DMS79 (cell line): Measurements from ENCODE around the gene FAM199X.

Experiments
- DNase-seq: peaks from one replicate; lab custom pipeline; 2025; lab: John Stamatoyannopoulos, UW

FAM199X gene

DNA sequence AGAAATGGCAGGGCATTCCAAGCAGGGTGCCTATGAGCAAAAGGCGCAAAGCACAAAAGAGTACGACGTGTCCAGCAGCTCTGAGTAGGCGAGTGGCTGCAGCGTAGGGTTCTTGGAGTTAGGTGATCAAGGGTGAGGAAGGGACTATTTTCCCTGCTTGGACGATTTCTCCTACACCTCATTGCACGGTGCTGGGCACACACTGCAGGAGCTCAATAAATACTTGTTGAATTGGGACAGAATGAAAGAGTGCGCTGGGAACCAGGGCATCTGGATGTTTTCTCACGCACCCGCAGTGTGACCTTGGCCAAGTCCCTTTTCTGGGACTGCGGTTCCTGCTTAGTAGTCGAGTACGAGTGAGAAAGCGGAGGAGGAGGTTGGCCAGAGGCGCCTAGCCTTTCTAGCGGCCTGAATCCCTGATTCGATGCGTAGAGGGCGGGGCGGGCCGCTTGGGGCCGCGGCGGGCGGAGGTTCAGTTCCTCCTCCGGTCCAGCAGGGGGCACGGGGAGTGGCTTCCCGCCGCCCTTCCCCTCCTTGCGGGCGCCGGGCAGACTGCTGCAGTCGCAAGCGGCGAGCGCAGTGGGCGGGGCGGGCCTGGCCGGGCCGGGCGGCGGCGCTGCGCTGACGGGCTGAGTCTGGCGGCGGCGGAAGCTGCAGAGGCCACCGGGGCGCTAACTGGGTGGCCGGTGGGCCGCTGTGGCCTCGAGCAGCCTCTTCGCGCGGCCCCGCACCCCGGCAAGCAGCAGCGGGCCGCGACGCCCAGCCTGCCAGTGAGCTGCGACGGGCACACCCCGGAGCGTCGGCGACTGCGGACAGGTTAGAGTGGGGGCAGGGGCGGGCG lies at the start of gene FAM199X:
Gene FAM199X (plus strand): TSS at position 560 of the 841 bp plus-strand sequence. CDS start 333 bp downstream, outside the sequence.
- peak; percentile 60 for DNase-seq

DNA sequence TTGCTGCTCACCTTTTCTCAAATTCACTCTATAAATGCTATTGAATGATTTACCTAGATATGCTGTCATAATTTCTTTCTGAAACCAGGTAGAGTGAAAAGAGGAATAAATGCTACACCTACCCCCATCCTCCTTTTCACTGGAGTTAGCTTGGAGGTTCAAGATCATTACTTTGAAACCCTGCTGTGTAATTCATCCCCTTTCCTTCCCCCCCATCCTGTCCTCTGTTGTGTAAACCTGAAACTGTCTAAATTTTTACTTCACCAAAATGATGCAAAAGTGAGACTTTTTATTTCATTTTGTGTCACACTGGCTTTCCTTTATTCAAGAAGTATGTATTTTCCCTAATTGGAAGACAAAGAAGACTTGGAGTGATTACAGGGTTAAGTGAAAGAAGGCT lies 48.5 kb upstream of the FAM199X start:
- DNase-seq, result no peak

DNA sequence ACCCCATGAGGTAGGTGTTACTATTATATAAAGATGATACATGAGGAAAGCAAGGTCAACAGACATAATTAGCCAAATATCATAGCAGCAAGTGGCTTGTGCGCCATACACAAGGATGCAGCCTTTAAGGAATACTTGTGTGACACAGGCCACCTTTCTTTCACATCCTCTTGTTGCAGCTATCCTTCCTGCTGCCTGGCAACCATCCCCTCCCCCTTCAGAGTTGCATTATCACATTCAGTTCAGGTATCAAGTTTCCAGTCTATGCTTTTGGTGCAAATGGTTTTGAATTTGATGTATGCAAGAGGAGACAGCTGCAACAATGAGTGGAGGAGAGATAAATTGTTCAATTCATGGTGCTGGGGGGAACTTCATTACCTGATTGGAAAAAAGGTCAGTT lies 47.5 kb upstream of the FAM199X start:
- DNase-seq, result no peak

DNA sequence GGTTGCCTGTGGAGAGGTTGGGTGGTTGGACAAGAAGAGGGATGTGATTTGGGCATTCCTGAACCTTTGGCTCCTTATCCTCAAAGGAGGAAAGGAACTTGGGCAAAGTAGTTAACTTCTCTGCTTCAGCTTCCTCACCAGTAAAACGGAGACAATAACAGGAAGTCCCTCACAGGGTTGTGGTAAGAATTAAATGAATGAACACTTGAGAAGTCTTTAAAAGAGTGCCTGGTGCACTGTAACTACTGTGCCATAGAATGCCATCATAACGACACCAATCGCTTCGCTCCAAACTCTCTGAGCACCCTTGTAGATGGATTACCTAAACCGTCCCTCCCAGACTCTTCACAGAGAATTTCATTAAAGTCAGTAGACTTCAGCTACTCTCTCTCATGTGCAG lies 43.4 kb upstream of the FAM199X start:
- no peak for DNase-seq

DNA sequence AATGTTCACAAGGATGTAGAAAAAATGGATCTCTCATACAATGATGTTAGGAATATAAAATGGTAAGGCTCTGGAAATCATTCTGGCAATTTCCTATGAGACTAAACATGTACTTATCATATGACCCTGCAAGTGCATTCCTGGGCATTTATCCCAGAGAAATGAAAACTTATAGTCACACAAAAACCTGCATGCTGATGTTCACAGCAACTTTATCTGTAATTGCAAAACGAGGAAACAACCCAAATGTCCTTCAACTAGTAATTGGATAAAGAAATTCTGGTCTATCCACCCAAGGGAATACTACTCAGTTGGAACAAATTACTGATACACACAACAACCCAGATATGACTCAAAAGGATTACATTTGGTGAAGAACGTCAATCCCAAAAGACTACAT lies 39.4 kb upstream of the FAM199X start:
- no peak for DNase-seq

DNA sequence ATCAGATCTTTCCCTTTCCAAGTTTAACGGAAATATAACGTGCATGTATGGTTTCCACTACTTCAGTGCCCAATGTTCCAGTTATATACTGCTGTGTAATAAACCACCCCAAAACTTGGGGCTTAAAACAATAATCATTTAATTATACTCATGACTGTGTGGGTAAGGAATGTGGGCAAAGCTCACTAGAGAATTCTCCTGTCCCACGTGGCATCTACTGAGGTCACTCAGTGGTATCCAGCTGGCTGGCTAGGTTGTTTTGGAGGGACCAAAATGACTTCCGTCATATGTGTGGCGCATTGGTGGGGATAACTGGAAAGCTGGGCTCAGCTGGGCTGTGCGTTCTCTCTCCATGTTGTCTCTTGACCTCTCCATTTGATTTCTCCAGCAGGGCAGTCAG lies 35.4 kb upstream of the FAM199X start:
- DNase-seq, result no peak

DNA sequence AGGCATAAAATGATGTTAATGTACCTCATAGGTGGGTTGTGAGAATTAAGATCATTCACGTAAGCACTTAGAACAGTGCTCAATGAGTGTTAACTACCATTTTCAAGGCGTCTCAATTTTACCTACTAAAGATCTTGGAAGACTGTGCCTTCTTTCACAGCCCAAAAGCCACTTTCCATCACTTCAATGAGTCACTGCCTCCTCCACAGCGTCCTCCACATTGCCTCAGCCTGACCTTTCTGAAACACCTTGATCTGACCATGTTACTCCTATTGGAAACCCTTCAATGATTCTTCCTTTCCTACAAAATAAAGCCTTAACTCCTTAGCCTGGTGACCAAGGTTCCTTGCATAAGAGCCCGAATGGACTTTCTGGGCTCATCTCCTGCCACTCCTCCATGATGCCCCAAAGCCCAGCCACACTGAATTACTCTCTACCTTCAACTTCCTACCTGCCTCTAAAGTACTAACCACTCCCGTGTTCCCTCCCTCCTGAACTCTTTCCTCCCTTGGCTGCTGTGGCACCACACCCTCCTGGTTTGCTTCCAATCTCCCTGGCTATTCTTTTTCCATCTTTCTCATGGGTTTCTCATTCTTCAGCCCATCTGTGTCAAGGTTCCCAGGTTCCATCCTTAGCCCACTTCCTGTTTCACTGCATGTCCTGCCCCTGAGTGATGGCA lies 31.5 kb upstream of the FAM199X start:
- DNase-seq, result no peak

DNA sequence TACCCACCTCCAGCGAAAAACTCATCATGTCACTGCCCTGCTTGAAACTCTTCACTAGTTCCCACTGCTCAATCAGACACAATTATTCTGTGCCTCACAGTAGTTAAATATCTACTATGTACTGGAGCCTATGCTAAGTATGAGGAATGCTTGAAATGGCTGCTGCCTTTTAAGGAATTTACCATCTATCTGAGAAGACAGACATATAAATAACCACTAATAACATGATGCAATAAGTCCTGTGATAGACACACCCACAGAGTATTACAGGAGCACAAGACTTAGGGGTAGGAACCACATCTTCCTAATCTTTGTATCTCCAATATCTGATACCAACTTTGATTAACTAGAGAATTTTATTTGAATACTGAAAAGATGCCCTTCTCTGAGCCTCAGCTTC lies 30.6 kb upstream of the FAM199X start:
- no peak for DNase-seq

DNA sequence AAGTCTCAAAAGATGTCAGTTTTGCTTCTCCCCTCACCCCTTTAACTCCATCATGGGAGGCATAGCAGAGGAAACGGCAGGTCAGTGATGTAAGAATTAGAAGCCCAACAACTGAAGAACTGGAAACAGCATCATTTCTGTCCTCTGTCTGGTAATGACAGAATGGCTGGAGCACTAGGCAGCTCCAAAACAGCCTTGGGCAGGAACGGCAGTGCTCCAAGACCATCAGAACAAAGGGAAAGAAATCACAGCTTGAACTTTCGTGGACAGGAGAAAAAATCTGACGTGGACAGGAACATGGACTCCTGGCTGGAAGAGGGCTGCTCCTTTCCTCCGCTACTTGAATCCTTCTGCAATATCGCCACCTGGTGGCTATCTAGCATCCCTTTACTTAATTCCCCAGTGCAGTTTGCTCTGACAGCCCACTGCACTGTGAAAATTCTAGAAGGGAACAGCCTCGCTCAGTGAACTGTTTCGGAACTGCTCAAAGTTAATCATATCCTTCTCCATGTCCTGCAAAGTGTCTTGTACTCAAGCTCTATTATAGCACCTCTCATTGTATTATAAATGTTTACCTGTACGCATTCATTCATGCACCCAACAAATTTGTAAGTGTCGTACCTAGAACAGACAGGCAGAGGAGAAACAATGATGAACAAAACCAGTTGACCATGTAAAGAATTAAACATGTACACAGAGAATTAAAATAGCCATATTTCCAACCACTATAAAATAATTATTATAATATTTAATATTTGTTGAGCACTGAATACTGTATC lies 29.8 kb upstream of the FAM199X start:
- DNase-seq, result peak; percentile 43

DNA sequence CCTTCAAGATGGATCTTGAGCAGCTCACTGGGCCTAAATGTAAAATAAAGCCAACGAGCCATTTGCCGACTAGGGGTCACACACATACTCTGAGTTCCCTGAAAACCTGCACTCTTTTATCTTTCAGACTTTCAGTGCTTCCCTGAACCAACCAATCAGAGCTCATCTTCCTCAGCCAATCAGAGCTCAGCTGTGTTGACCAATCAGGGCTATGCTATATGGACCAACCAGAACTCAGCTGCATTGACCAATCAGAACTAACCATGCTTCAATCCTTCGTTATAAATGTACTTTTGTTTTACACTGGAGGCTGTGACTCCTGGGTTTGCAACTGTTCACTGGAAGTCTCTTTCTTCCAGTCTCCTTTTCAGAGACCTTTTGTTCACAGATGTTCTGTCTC lies 28.8 kb upstream of the FAM199X start:
- no peak for DNase-seq

DNA sequence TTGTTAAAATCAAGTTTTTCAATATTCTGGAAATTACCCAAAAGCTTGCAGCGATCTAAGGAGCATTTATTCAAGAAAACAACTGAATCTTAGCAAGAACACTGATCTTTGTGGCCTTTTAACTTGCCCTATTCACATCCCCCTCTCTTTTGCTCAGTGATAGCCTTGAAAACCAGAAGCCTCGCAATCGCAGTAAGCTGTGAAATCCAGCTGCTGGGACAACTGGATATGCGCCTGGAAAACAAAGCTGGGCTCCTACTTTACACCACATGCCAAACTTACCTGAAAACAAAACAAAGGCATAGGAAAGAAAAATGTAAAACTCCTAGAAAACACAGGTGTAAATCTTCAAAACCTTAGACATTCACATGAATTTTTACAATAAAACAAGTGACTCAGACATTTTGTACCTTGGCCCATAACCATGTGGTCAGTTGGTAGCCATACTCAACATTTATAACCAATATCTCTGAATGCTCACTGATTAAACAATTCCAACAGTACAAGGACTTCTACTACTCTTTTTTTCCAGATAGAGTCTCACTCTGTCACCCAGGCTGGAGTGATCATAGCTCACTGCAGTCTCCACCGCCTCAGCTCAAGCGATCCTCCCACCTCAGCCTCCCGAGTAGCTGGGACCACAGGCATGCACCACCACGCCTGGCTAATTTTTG lies 25.0 kb upstream of the FAM199X start:
- no peak for DNase-seq

DNA sequence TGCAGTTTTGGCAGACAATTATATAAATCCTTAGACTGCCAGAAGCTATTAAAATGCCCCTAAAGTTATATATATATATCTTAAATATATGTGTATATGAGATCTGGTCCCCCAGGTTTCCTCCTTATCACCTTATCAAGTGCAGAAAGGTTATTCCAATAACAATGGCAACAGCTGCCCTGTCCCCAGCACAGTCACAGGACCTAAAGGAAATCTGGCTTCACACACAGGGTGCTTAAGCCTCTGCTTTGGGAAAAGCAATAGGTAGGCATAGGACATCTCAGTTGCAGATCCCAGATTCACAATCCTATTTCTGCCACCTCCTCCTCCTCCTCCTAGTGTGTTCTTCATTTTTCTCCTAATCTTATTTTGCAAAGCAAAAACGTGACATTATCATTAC lies 15.2 kb upstream of the FAM199X start:
- no peak for DNase-seq

DNA sequence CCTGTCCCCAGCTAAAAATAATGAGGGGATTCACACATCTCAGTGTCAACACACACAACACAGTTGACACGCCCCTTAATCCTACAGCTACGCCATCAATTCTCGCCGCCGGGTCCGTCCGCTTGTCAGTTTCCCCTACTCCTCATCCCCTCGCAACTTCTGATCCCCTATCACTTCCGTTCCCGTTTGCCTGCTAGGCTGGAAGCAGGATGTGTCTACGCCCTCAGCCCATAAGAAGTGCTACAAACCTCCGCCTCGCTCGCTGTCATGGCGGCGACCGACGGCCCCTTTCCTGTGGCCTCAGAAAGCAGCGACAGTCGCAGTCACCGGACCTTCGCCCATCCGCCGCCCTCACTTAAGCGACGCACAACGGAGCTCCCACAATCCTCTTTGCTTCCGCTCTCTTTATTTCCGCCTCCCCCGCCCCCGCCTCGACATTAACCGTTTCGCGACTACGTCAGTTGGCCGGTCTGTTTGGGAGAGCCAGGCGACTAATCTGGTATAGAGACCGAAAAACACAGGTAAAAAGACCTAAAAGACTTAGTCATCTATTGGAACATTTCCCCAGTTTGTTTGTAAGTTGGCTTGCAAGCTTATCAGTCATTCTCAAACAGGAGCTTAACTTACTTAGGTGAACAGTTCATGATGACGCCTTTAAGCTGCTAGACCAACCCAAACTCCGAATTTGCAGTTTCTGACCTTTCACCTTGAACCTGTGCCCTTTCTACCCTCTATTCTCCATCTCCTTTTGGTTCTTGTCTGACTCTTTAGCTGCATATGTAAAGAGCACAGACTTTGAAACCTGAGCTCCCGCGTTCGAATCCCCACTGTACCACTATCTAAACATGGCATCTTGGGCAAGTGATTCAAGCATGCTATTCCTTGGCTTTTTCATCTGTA lies 9.4 kb upstream of the FAM199X start, which contains the start of gene SLC25A53:
Gene SLC25A53 (minus strand): TSS at position 380 of the 900 bp plus-strand sequence. CDS start 51,752 bp downstream, outside the sequence.
- DNase-seq, result peak; percentile 84

DNA sequence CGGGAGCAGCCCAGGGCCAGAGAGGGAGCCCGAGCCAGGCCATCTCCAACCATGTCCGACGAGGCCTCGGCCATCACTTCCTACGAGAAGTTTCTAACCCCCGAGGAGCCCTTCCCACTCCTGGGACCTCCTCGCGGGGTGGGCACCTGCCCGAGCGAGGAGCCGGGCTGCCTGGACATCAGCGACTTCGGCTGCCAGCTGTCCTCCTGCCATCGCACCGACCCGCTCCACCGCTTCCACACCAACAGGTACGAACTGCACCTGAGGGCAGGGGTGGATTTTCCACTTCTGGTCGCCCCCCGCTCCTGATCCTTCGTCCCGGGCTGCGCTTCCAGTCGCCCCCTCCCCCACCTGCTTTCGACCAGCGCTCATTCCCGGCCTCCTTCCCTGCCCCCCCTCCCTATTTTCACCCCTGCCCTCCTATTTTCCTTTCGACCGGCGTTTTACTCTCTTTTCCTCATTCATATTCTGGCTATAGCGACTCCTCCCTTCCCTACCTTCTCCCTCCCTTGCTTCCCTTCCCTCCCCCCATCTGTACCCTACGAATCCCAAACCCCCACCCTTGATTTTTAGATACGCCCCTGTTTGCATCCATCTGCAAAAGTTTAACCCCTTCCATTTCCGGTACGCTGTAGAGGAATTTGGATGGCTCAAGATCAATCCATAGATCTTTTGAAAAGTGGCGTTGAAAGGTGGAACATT lies 633 bp downstream of the FAM199X start:
- no peak for DNase-seq

DNA sequence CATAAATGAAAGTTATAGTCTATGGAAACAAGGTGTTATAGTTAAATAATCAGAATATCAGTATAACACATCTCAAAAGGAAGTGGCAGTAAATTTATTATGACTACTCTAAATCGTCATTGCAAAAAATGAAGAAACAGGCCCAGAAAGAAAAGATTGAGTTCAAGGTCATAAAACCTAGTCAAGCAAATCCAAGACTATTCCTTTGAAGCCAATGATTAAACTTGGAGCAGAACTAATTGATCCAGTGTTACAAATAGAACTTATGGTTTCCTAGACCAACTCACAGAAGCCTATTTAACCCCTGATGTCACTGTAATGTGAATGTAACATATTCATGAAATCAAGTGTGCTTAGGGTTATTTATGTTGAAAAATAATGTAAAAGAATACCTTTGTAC lies 1.9 kb downstream of the FAM199X start:
- DNase-seq, result no peak

DNA sequence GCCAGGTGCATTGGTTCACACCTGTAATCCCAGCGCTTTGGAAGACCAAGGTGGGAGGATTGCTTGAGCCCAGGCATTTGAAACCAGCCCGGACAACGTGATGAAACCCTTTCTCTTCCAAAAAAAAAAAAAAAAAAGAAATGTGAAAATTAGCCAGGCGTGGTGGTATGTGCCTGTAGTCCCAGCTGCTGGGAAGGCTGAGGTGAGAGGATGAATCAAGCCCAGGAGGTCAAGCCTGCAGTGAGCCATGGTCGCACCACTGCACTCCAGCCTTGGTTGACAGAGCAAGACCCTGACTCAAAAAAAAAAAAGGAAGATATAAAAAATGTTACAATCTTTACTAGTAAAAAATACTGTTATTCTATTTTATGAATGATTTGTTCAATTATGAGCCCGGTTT lies 5.9 kb downstream of the FAM199X start:
- DNase-seq, result no peak

DNA sequence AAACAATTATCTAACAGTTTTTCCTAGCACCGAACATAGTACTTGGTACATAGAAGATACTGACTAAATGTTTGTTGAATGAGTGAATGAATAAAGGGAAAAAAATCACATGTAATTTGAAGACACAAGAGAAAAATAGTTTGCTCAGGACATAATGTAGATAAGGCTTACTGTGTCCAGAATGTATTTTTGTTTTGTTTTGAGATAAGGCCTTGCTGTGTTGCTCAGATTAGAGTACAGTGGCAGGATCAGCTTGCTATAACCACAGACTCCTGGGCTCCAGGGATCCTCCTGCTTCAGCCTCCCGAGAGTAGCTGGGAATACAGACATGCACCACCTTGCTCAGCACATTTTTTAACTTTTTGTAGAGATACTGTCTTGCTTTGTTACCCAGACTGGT lies 6.5 kb downstream of the FAM199X start:
- DNase-seq, result no peak

DNA sequence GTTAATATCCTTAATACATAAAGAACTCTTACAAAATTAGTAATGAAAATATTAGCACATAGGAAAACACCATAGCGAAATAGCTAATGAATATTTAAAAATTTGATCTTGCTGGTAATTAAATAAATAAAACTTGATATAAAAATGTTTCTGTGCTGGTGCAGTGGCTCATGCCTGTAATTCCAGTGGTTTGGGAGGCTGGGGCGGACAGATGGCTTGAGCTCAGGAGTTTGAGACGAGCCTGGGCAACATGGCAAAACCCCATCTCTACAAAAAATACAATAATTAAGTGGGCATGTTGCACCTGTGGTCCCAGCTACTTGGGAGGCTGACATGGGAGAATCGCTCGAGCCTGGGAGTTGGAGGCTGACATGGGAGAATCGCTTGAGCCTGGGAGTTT lies 7.6 kb downstream of the FAM199X start:
- no peak for DNase-seq

DNA sequence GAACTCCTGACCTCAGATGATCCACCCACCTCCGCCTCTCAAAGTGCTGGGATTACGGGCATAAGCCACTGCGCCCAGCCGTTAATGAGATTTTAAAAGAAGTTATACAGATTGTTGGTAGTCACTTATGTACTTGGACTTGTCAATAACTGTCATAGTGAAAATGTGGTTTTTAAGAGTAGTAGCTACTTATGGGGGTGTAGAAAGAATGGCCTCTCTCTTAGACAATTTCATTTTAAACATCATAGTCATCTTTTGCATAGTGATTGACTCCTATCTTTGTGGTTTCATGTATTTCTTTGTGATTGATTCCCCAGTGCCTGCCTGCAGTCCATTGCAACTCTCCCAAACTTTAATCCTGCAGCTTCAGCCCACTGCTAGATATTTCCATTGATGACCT lies 17.4 kb downstream of the FAM199X start:
- no peak for DNase-seq

DNA sequence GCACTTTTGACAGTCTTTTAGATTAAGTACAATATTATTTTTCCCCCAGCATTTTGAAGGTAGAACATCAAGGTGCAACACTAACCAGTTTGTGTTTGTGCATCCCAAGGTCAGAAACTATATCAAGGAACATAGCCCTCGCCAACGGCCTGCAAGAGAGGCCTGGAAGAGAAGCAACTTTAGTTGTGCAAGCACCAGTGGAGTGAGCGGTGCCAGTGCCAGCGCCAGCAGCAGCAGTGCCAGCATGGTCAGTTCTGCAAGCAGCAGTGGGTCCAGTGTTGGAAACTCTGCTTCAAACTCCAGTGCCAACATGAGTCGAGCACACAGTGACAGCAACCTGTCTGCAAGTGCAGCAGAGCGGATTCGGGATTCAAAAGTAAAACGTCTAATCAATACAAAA lies 21.7 kb downstream of the FAM199X start:
- no peak for DNase-seq
